Osteoblast (primary cell): ENCODE measurements around the gene MED12. TPM values are rescaled to one million over a fixed set of nuclear protein-coding genes. Genes with fewer than 3 reads are reported as not detected.

Experiments used
- DNase-seq: peaks from one replicate; pipeline ENCODE4 v3.0.0; 2011; ENCODE audit warnings: low spot score, mixed read lengths; ENCODE audit not compliant: insufficient read length; ENCODE audit errors: missing footprints
- H2AFZ ChIP-seq: 2 replicates; pipeline ENCODE4 v1.6.0; 2011; ENCODE audit warnings: mild to moderate bottlenecking, low read length
- H3K27ac ChIP-seq: 2 replicates; pipeline ENCODE4 v1.5.1; 2011; ENCODE audit warnings: mild to moderate bottlenecking, low read depth, low read length, moderate library complexity
- H3K27me3 ChIP-seq: 2 replicates; pipeline ENCODE4 v1.6.0; 2012; ENCODE audit warnings: mild to moderate bottlenecking, control low read depth, inconsistent platforms, low read length, moderate library complexity; ENCODE audit not compliant: insufficient read depth
- H3K36me3 ChIP-seq: 2 replicates; pipeline ENCODE4 v1.5.1; 2011; ENCODE audit warnings: mild to moderate bottlenecking, low read length, control low read depth, moderate library complexity; ENCODE audit not compliant: insufficient read depth
- H3K4me1 ChIP-seq: 2 replicates; pipeline ENCODE4 v1.5.1; 2011; ENCODE audit warnings: mild to moderate bottlenecking, low read length, control low read depth, moderate library complexity; ENCODE audit not compliant: insufficient read depth
- H3K4me2 ChIP-seq: 2 replicates; pipeline ENCODE4 v1.6.0; 2011; ENCODE audit warnings: mild to moderate bottlenecking, low read length; ENCODE audit not compliant: insufficient read depth
- H3K4me3 ChIP-seq: fragments of 200-600 bp; sonication (generic); 3 replicates; pipeline ENCODE4 v1.5.1; 2012; ENCODE audit warnings: mild to moderate bottlenecking, low read length, inconsistent platforms; ENCODE audit not compliant: insufficient read depth
- H3K79me2 ChIP-seq: 2 replicates; pipeline ENCODE4 v1.6.0; 2012; ENCODE audit warnings: mild to moderate bottlenecking, low read length, control low read depth, inconsistent platforms; ENCODE audit not compliant: insufficient read depth
- H3K9me3 ChIP-seq: 2 replicates; pipeline ENCODE4 v1.5.1; 2011; ENCODE audit warnings: low read depth, low read length, control low read depth
- H4K20me1 ChIP-seq: 2 replicates; pipeline ENCODE4 v1.6.0; 2012; ENCODE audit warnings: mild to moderate bottlenecking, low read length, control low read depth; ENCODE audit not compliant: insufficient read depth
- total RNA-seq: library from RNA; depleted of rRNA; stranded (reverse); fragments of >200 nt; gene quantifications from 2 replicates; pipeline ENCODE4 v1.2.3, GENCODE V29; 2012
- TF ChIP-seq, protein P1 (sequence below): IDR thresholded peaks from 2 replicates; pipeline ENCODE4 v1.5.1; 2011; ENCODE audit warnings: mild to moderate bottlenecking, low read depth, low read length, moderate library complexity; ENCODE audit errors: extremely low read depth

MED12 gene
- total RNA-seq, 1 donor: 24.2 TPM

DNA sequence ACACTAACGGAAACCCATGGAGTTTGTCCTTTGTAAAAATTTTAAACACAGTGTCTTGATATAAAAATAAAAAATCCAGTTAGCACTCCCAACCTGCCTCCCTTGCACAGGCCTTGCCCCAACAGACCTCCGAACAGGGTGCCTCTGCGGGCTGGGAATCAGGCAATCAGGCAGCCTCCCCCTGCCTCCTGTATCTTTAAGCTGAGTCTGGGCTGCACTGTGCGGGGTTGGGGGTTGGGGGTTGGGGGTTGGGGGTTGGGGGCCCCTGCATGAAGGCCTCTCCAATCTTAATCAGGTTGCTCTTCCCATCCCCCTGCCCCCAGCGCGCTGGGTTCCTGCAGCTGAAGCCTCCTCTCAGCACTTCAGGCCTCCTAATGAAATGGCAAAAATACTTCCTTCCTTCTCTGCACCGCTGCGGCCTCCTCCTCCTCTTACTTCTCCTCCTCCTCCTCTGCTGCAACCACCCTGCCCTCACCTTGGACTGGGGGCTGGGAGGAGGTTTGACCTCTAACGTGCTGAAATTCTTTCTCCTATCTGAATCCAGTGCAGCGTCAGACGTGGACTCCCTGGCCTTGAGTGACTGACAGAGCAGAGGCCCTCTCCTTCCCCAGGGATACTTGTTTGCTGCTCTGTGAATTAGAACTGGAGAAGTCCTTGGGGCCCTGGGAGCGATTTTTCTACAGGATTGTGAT, 52.9 kb downstream of the MED12 start:
- no peaks in the 10 kb centered on the region for H4K20me1 ChIP-seq
- no peak overlapping the region for H2AFZ ChIP-seq
- H3K4me3 ChIP-seq: no peak overlapping the region
- TF ChIP-seq, protein P1, sequence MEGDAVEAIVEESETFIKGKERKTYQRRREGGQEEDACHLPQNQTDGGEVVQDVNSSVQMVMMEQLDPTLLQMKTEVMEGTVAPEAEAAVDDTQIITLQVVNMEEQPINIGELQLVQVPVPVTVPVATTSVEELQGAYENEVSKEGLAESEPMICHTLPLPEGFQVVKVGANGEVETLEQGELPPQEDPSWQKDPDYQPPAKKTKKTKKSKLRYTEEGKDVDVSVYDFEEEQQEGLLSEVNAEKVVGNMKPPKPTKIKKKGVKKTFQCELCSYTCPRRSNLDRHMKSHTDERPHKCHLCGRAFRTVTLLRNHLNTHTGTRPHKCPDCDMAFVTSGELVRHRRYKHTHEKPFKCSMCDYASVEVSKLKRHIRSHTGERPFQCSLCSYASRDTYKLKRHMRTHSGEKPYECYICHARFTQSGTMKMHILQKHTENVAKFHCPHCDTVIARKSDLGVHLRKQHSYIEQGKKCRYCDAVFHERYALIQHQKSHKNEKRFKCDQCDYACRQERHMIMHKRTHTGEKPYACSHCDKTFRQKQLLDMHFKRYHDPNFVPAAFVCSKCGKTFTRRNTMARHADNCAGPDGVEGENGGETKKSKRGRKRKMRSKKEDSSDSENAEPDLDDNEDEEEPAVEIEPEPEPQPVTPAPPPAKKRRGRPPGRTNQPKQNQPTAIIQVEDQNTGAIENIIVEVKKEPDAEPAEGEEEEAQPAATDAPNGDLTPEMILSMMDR: no peak
- DNase-seq: no peak
- H3K4me1 ChIP-seq: no peaks in the 10 kb centered on the region
- H3K27me3 ChIP-seq: peaks cover 6% of the 10 kb centered on the region
- no peaks in the 10 kb centered on the region for H3K9me3 ChIP-seq
- no peak overlapping the region for H3K4me2 ChIP-seq
- no peaks in the 10 kb centered on the region for H3K36me3 ChIP-seq
- H3K79me2 ChIP-seq: no peaks in the 10 kb centered on the region
- H3K27ac ChIP-seq: no peak overlapping the region

DNA sequence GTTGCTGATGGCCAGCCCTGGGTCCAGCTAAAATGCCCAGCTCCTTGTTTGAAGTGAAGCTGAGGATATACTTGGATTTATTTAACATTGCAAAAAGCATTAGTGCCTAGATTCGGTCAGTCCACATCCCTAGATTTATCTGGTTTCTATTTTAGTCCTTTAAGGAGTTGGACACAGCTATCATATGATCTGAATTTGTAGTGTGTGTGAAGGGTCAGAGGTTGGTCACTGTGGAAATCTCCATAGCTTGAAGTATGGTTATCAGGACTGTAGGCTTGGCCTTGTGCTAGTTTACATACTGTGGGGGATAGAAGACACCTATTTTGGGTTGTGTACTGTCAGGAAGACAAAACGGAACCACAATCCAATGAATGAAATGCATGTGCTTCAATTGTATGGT, 55.0 kb downstream of the MED12 start:
- no peak overlapping the region for H3K4me3 ChIP-seq
- H3K36me3 ChIP-seq: no peaks in the 10 kb centered on the region
- no peaks in the 10 kb centered on the region for H3K4me1 ChIP-seq
- H3K4me2 ChIP-seq: no peak overlapping the region
- no peak overlapping the region for H2AFZ ChIP-seq
- no peaks in the 10 kb centered on the region for H4K20me1 ChIP-seq
- no peak overlapping the region for H3K27ac ChIP-seq
- TF ChIP-seq, protein P1: no peak
- no peaks in the 10 kb centered on the region for H3K79me2 ChIP-seq
- no peak for DNase-seq
- H3K27me3 ChIP-seq: peaks cover 15% of the 10 kb centered on the region
- H3K9me3 ChIP-seq: no peaks in the 10 kb centered on the region

DNA sequence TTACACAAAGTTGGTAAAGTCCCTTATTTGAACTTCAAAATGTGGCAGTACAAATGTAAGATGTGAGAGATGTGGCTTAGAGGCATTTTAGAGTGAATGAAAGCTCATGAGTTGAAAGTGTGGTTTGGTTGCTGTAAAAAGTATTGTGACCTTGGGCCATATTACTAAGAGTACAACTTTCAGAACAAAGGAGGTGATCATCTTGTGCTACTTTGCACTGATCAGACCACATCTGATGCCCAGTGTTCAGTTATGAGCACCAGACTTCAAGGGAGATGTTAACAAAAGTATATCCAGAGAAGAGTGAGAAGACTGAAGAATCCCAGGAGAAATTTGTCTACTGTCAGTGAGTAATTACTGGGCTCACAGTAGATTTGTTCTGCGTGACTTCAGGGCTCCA, 56.4 kb downstream of the MED12 start:
- TF ChIP-seq, protein P1: no peak
- Histone ChIP-seq H3K9me3 (no peaks in the 10 kb centered on the region), H3K4me3 (no peak overlapping the region), H3K4me2 (no peak overlapping the region), H3K79me2 (no peaks in the 10 kb centered on the region), H3K4me1 (peaks cover 6% of the 10 kb centered on the region), H2AFZ (no peak overlapping the region), H3K27ac (no peak overlapping the region), H3K27me3 (peaks cover 15% of the 10 kb centered on the region), H3K36me3 (no peaks in the 10 kb centered on the region), H4K20me1 (no peaks in the 10 kb centered on the region)
- DNase-seq: no peak

DNA sequence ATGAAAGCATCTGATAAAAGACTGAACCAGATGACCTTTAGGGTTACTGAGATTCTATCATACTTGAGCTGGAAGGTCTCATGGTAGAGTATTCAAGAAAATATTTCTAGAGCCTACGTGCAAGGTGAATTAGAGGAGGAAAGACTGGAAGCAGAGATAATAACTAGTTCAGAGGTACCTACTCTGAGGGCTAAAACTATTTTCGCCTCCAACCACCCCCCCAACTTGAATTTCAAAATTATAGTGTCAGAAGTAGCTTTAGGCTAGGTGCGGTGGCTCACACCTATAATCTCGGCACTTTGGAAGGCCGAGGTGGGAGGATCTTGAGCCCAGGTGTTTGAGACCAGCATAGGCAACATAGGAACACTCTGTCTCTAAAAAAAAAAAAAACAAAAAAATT, 57.1 kb downstream of the MED12 start:
- Histone ChIP-seq H2AFZ (no peak overlapping the region), H3K9me3 (no peaks in the 10 kb centered on the region), H3K27me3 (peaks cover 15% of the 10 kb centered on the region), H3K4me2 (no peak overlapping the region), H3K4me1 (peaks cover 6% of the 10 kb centered on the region), H3K4me3 (no peak overlapping the region), H3K79me2 (no peaks in the 10 kb centered on the region), H4K20me1 (no peaks in the 10 kb centered on the region), H3K27ac (no peak overlapping the region), H3K36me3 (no peaks in the 10 kb centered on the region)
- DNase-seq: no peak
- TF ChIP-seq, protein P1: no peak
